ENCODE measurements around the gene METTL15.
"Not testable (repeated sequence)": the region's sequence is repeated elsewhere in the genome, so short reads cannot be mapped to it uniquely, and the experiment has no call there.

The METTL15 gene

DNA sequence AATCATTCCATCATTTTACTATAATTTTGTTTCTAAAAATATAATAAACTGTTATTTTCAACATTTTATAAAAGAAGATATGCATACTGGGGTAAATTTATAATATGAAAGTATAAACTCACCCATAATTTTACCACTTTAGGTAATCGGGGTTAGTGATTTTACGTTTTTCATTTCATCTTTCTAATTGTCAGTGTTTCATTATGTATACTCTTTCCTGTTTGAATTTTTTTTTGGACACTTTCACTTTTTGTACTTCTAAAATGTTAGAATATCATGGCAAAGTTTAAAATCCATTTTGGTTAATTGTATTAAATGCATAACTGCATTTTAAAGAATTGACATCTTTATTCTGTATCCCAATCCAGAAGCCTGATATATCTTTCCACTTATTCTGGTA, 115.8 kb downstream of the METTL15 start:
- DNase-seq = no peak

DNA sequence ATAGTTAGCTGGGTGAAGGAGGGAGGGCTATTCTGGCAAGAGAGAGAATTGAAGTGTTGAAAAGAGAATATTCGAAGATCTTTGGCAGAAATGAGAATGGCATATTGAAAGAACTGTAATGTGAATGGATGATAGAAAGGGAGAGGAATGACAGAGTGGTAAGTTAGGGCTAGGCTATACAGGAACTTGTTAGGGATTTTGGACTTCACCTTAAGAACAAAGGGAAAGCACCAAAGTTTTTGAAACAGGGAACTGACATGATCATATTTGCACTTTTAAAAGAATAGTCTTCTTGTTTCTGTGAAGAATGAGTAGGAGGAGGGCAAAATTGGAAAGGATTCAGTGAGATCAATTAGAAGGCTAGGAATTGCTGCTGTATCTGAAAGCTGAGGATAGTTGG, 119.3 kb downstream of the METTL15 start:
- DNase-seq = no peak

DNA sequence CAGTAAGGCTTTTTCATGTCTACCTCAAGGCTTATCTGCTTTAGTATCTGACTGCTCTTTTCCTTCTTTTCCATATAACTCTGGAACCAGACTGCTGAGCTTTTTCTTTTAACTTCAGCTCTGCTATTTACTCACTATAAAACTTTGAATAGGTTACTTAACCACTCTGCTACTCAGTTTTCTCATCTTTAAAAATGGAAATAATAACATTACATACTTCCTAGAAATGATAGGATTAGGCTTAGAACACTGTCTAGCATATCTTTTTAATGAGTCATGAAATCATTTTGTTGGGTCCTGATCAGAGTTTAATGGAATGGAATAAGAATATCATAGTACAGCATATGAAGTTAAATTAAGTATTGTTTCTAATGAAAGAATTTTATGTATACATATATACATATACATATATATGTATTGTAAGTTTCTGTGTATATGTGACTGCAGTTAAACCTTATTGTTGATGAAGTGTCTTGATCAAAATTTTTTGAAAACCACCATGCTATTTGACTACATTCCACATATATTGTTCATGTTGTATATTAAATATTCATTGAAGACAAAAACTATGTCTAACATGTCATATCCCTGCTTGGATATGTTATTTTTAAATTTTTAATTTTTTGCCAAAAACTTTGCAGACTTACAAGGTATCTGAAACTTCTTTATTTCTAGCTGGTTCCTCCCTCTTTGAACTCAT, 120.2 kb downstream of the METTL15 start:
- no peak for DNase-seq

DNA sequence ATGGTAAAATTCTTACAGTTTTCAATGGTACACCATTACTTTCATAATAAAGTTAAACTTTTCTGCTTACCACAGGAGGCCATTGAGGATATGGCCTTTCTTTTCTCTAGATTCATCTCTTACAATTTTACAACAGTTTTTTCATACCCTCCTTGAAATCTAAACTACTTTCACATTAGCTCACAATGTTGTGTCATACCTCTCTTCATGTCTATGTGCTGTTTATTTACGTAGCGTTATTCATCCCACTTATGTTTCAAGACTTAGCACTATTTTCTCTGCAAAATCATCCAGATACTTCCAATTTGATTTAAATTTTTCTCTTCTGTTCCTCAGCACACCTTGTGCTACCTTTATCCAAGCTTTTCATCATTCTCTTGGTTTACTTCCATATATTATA, 123.3 kb downstream of the METTL15 start:
- DNase-seq = no peak

DNA sequence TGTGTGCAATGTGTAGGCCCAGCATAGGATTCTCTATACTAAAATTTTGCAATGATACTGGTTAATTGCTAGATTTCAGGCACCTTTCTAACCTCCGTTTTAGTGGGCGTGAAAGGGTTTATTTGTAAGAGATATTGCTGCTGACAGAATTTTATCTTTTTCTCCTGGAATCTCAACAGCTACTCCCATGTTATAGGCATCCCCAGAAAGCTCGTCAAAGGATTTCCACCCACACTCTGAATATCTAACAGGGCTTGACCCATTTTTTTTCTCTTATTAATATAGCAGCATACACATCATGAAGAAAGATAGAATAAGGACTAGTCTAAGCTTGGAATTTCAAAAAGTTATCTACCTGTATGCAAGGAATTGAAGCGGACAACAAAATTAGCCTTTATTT, 124.5 kb downstream of the METTL15 start:
- DNase-seq = no peak

DNA sequence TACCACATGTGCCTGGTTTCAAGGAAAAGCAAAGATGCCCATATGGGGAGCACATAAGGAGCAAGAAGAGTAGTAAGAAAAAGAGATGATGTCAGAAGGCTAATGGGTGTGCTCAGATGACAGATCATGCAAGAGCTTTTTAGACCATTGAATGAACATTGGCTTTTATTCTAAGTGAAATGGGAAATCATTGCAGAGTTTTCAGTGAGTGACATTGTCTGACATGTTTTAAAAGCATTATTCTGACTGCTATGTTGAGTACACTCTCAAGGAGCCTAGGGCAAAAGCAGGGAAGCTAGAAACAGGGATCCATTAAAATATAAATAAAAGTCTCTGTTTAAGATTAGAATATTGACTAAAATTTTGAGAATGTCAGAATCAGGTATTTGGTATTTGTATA, 133.6 kb downstream of the METTL15 start:
- DNase-seq = no peak

DNA sequence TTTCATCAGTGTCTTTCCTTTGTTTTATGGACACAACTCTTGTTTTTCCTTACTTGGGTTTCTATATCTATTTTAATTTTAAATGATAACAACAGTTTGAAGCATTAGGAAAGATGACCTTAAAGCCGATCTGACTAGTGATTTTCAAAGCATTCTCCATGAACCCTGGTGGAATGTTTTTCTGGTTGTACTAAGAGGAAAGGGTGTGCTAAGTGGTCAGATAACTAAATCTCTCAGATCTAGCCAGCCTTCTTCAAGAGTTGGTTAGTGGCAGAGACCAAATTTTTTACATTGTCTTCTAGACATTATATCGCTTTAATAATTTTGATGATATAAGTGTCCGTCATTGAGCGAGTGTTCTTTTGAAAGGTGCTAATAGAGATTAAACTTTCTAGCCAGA, 134.4 kb downstream of the METTL15 start:
- no peak for DNase-seq

DNA sequence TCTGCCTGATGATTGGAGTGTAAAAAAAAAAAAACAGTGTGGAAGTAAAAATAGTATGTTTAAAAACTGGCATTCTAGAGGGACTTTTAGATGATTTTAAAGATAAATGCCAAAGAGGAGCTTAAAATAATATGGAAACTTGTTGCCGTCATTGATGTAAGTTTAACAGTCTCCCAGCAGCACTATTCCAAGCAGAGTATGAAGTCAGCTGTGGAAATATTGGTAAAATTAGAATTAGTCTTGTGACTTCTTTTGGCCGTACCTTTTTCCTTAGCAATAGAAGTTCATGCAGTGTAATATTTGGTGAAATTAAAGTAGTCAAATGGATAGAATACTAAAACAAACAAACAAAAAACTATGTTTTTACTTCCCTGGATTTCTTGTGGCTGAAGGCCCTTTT, 134.9 kb downstream of the METTL15 start:
- DNase-seq = no peak

DNA sequence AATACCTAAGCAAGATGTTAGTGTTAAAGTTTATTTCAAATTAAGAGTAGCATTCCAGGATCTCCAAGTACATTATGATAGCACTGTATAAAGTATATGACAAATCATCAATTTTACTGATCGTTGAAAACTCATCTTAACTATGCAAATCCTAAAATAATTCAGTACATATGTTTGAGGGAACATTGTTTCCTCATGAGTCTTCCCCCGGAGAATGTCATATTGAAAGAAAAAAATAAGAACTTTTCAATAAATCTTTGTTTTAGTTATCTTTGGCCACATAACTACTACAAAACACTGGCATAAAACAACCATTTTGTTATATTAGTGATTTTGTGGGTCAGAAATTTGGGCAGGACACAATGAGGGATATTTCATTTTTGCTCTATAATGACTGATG, 135.4 kb downstream of the METTL15 start:
- DNase-seq = no peak

DNA sequence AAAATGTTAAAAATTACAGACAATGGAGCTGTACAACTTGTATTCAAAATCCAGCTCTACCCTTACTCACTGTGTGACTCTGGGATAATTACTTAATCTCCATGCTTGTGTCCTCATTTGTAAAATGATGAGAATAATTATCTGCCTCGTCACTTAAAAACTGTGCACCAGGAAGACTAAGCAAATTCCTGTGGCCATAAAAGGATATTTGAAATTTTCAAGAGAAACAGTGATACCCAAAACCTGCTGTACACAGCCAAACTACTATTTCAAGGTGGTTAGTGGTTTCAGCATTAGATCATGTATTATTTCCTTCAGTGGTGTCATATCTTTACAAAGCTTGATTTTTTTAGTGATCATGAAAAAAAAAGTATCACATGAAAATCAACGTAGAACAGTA, 136.9 kb downstream of the METTL15 start:
- no peak for DNase-seq

DNA sequence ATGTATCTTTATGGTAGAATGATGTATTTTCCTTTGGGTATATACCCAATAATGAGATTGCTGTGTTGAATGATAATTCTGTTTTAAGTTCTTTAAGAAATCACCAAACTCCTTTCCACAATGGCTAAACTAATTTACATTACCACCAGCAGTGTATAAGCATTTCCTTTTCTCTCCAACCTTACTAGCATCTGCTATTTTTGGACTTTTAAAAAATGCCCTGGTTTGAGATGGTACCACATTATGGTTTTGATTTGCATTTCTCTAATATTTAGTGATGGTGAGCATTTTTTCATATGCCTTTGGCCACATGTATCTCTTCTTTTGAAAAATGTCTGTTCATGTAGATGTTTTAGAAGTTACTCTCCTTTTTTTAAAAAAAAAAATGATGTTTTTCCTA, 142.0 kb downstream of the METTL15 start:
- DNase-seq = no peak

DNA sequence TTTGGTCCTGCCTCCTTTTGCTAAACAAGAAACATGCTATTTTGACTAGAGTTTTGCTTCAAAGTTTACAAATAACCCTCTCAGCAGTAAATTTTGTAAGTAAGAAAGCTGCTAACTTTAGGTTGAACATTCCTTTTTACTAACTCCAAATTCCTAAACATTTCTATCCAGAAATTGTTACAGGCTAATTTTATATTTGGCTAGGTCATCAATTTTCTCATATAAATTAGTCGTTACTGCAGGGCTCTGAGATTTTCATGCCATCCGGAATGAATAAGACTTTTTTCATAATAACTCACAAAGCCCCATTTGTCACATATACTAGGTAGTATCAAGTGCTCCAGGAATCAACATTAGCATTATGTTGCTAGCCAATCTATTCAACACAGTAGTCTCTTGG, 143.1 kb downstream of the METTL15 start:
- DNase-seq = no peak

DNA sequence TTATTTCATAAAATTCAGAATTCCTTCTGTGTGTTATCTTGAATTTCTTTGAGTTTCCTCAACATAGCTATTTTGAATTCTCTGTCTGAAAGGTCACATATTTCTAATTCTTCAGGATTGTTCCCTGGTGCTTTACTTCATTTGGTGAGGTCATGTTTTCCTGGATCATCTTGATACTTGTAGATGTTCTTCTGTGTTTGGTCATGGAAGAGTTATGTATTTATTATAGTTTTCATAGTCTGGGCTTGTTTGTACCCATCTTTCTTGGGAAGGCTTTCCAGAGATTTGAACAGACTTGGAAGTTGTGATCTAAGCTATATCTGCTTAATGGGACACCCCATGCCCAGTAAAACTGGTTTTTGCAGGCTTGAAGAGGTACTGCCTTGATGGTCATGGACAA, 149.6 kb downstream of the METTL15 start:
- DNase-seq = no peak

DNA sequence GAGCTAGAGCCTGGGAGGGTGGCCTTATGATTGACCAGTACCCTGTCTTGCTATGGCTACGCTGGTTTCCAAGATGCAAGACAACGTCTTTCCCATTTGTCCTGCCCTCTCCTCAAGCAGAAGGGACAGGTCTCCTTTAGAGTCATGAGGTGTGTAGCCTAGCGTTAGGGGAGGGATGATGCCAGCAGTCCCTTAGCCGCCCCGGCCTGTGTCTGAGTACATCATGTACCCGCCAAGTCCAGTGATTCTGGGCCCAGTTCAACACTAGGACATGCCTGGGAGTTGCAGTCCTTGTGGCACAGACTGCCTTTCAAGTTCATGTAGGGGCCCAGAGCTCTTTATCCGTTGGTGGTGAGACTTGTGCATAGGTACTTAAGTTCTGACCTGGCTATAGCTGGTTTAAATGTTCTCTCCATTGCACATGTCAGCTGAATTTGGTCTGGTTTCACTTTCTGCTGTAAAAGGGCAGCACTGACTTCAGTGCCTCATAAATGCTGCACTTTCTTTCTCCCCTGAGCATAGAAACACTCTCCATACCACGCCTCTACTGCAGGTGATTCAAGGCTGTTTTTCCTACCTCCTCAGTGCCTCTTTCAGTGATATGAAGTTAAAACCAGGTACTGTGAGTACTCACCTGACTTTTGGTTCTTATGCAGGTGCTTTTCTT, 151.1 kb downstream of the METTL15 start:
- no peak for DNase-seq

DNA sequence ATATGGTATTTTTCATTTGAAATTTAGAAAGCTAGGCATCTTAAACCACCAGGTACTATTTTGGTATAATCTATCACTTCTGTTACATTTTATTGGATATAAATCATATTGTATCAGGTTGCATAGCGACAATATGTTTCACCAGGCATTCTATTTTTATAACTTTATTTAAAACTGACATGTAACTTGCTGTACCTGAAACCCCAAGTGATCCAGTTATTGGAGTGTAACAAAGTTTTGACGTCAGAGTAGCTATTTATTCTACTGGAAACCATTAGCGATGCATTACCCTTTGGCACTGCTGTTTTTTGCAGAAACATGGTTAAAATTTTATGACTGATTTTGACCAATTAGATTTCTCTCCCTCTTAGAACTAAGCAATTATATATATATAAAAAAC, 160.7 kb downstream of the METTL15 start:
- no peak for DNase-seq

DNA sequence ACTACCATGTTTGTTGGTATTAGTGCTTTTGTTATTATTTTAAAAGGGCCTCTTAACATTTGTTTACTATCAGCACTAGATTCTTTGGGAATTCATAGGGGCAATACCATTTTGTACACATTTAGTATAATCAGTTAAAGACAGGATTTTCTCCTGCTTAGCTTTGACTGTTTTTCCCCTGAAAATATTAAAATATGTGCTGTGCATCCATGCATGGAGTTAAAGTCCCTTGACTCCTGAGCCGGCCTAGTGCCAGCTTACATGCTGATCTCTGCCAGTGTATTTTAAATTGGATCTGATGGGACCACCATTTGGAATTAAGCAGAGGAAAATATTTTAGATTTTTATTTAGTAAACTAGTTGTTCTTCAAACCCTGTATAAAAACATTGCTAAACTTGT, 161.4 kb downstream of the METTL15 start:
- no peak for DNase-seq

DNA sequence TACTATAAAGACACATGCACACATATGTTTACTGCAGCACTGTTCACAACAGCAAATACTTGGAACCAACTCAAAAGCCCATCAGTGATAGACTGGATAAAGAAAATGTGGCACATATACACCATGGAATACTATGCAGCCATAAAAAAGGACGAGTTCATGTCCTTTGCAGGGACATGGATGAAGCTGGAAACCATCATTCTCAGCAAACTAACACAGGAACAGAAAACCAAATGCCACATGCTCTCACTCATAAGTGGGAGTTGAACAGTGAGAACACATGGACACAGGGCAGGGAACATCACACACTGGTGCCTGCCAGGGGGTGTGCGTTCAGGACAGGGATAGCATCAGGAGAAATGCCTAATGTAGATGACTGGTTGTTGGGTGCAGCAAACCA, 164.1 kb downstream of the METTL15 start:
- DNase-seq = not testable (repeated sequence)

DNA sequence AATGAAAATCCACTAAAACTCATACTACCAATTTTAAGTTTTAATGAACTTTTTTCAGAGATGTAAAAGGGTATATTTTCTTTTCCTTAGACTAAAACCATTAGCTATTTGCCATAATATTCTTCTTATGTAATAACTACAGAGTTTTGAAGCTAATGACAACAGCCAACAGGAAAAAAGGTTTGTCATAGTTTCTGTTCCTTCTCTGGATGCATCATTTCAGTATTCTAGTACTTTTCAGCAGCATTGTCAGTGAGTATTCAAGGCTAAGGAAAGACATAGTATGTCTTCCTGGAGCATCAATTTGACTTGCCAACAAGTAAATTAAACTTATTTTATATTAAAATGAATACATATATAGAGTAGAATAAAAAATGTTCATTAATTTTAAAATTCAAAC, 166.0 kb downstream of the METTL15 start:
- DNase-seq = no peak

DNA sequence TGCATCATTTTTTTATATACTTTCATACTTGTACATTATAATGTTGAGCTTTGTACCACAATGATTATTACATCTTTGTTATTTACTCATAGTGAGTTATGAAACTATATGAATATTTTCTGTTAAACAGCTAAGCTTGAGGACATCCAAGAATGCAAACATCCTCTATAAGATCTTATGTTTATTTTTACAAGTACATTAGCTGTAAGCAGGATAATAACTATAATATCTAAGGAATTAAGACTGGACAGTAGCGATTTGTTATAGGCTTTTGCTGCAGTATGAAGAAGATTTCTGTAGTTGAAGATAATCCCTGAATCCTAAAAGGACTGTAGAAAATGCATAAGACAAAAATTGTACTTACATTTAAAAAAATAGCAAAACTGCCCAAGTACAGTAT, 176.0 kb downstream of the METTL15 start:
- no peak for DNase-seq

DNA sequence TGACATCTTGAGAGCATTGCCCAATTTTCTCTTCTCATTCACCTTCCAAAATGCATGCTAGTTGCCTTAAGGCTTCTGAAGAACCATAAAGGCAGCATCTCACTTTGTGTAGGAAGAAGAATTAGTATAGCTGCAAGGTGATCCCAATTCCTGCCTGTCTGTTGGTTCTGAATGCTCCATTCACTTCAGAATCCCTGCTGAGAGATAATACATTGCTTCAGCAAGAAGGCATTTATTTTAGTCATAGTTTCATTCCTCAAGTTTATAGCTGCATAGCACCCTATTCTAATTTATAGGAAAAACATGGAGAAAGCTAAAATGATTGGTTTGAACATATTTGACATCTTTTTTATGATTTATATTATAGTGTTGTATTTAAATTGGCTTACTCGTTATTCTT, 181.3 kb downstream of the METTL15 start:
- DNase-seq = no peak

DNA sequence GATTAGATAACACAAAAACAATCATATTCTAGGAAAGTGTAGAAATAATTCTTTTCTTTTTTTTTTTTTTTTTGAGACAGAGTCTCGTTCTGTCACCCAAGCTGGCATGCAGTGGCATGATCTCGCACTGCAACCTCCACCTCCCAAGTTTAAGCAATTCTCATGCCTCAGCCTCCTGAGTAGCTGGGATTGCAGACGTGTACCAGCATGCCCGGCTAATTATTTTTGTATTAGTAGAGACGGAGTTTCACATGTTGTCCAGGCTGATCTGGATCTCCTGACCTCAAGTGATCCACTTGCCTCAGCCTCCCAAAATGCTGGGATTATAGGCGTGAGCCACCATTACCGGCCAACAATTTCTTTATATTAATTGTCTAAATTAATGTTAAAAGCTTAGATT, 182.8 kb downstream of the METTL15 start:
- not testable (repeated sequence) for DNase-seq

DNA sequence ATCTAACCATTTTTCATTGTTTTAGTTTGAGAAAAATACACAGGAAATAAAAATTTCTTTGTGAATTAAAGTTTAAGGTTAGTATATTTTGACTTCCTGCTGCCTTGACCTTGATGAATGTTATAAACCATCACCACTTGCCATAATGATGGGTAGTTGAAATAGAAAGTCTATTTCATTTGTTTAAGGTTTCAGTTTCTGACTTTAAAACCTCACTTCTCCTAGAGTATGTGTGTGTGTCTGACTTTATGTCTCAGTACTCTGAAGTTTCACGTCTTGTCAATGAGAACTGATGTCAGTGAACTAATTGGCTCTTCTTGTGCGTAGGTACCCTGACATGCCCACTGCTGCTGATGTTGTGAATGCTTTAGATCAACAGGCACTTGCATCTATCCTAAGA, 188.2 kb downstream of the METTL15 start:
- DNase-seq = no peak

DNA sequence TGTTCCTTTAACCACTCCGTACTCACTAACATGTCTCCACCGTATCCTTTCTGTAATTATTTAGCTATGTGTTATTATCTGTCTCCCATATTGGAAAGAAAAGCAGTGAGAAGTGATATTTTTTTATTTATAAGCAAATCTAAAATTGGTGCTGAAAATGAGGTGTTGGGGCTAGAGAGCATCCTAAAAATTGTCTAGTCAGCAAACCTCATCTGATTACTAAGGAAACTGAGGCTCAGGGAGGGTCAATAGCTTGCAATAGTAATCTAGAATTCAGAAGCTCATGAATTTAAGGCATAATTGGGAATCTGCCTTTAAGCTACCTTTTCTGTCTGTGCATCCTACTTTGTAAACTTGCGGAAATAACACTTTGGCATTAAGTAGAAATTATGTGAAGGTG, 190.0 kb downstream of the METTL15 start:
- DNase-seq = no peak

DNA sequence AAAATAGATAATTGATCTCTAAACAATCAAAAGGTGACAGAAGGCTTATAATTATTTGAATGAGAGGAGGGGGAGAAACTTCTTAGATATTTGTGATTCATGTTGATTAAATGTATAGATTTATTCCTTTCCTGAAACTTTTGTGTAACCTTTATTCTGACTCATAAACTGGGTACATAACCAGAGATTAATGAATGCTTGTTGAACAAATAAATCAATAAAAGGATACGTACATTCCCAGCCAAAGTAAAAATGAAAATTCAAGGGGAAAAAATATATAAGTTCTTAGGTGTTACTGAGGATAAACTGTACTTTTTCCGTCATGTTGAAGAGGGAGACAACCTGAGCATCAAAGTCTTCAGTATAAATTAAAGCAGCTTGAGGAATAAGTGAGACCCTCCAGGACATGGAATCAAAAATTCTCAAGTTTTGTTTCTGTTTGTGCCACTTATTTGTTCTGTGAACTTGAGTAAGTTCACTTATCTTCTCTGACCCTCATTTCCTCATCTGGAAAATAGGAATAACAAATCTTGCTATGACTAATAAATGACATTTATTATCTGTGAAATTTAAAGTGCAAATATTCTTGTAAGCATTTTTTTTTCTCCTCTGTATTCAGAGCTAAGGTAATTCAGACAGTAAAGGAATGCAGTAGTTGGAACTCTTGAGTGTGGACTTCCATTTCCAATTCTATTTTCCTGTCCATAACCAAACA, 195.4 kb downstream of the METTL15 start:
- DNase-seq = no peak

Measured in bone marrow (tissue), 2 donors.